HCT116 (cell line): ENCODE data around the gene NDUFS5.

ENCODE experiments used
- EZH2 ChIP-seq: fragments of 200-600 bp; sonication (generic); IDR thresholded peaks from 2 replicates; pipeline ENCODE4 v1.6.1; 2017; ENCODE audit warnings: antibody characterized with exemption, mixed run types
- POLR2A ChIP-seq: IDR thresholded peaks from 2 replicates; pipeline ENCODE4 v1.7.0; 2011; ENCODE audit warnings: borderline replicate concordance; ENCODE audit not compliant: insufficient read depth, insufficient read length; ENCODE audit errors: extremely low read depth
- SIN3A ChIP-seq: IDR thresholded peaks from 2 replicates; pipeline ENCODE4 v1.6.1; 2012; ENCODE audit warnings: low read depth
- TF ChIP-seq, protein P1 (sequence below), 3 experiments: fragments of 200-600 bp in 1 of 3; sonication (generic) in 1 of 3; IDR thresholded peaks in 2 of 3; conservative IDR thresholded peaks in 1 of 3; 2 replicates each; pipeline ENCODE4 v1.5.1; 2012 to 2017; ENCODE audit warnings: low read depth in 2 of 3, low read length in 2 of 3, antibody characterized with exemption in 1 of 3, borderline replicate concordance in 1 of 3, control low read depth in 1 of 3, mild to moderate bottlenecking in 1 of 3, mixed read lengths in 1 of 3, mixed run types in 1 of 3, moderate library complexity in 1 of 3; ENCODE audit not compliant: insufficient read depth in 1 of 3

DNA sequence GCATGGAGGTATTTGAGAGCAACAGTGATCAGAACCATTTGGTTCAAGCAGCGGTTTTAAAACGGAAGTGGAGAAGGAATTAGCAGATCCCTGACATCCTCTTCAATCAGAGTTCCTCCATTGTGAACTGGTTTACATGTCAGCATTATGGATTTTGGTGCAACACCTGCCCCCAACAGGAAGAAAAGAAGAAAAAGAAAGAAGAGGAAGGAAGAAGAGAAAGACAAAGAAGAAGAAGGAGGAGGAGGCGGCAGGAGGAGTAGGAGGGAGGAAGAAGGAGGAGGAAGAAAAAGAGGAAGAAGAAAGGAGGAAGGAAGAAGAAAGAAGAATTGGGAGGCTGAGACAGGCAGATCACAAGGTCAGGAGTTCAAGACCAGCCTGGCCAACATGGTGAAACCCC lies 17.4 kb downstream of the NDUFS5 start:
- TF ChIP-seq, protein P1, sequence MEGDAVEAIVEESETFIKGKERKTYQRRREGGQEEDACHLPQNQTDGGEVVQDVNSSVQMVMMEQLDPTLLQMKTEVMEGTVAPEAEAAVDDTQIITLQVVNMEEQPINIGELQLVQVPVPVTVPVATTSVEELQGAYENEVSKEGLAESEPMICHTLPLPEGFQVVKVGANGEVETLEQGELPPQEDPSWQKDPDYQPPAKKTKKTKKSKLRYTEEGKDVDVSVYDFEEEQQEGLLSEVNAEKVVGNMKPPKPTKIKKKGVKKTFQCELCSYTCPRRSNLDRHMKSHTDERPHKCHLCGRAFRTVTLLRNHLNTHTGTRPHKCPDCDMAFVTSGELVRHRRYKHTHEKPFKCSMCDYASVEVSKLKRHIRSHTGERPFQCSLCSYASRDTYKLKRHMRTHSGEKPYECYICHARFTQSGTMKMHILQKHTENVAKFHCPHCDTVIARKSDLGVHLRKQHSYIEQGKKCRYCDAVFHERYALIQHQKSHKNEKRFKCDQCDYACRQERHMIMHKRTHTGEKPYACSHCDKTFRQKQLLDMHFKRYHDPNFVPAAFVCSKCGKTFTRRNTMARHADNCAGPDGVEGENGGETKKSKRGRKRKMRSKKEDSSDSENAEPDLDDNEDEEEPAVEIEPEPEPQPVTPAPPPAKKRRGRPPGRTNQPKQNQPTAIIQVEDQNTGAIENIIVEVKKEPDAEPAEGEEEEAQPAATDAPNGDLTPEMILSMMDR (IDR thresholded peaks at IDR 0.05 in 2 of 3, conservative IDR thresholded peaks at IDR 0.05 in 1 of 3; ENCODE audit: borderline replicate concordance in 1 of 3, insufficient read depth in 1 of 3, low read depth in 2 of 3, low read length in 2 of 3) = no peak
- no peak for TF ChIP-seq EZH2
- TF ChIP-seq POLR2A = no peak
- TF ChIP-seq SIN3A = no peak
